K562 (cell line): ENCODE measurements around the gene HBM. TPM values are rescaled to one million over a fixed set of nuclear protein-coding genes. Genes with fewer than 3 reads are reported as not detected.

Experiments
- ATF1 ChIP-seq, 2 experiments: fragments of 450-650 bp in 1 of 2; IDR thresholded peaks; 2 replicates each; pipeline ENCODE4 v1.6.1; 2016; ENCODE audit warnings: missing compliant biosample characterization in 1 of 2, missing genetic modification characterization in 1 of 2
- ATF4 ChIP-seq: fragments of 450-650 bp; formaldehyde crosslinking; IDR thresholded peaks from 2 replicates; pipeline ENCODE4 v1.4.0; 2022; ENCODE audit warnings: mild to moderate bottlenecking, moderate library complexity
- DLX4 ChIP-seq: fragments of 250-450 bp; sonication (Bioruptor Pico); IDR thresholded peaks from 2 replicates; pipeline ENCODE4 v1.6.1; 2021; ENCODE audit warnings: mild to moderate bottlenecking
- MAZ ChIP-seq, 2 experiments: fragments of 450-650 bp in 1 of 2; sonication (generic) in 1 of 2; formaldehyde crosslinking; IDR thresholded peaks in 1 of 2; conservative IDR thresholded peaks in 1 of 2; 2 replicates each; pipeline versions ENCODE4 v1.4.0 to v1.5.0; 2020; ENCODE audit warnings: mild to moderate bottlenecking in 1 of 2, missing genetic modification reagents in 1 of 2
- RAD51 ChIP-seq: fragments of 450-650 bp; IDR thresholded peaks from 2 replicates; pipeline ENCODE4 v1.7.1; 2016; ENCODE audit warnings: low read depth, mild to moderate bottlenecking, borderline replicate concordance
- TFAP4 ChIP-seq: sonication (generic); formaldehyde crosslinking; IDR thresholded peaks from 2 replicates; pipeline ENCODE4 v1.8.0; 2022; ENCODE audit warnings: missing genetic modification reagents, mild to moderate bottlenecking, moderate library complexity, borderline replicate concordance
- ZBTB9 ChIP-seq: fragments of 450-650 bp; formaldehyde crosslinking; IDR thresholded peaks from 2 replicates; pipeline ENCODE4 v1.4.0; 2020; ENCODE audit warnings: mild to moderate bottlenecking, moderate library complexity
- ZFP91 ChIP-seq: sonication (generic); formaldehyde crosslinking; IDR thresholded peaks from 2 replicates; pipeline ENCODE4 v1.8.0; 2022; ENCODE audit warnings: mild to moderate bottlenecking, missing genetic modification reagents
- ZNF24 ChIP-seq: fragments of 450-650 bp; IDR thresholded peaks from 2 replicates; pipeline ENCODE4 v1.6.1; 2016
- ZNF592 ChIP-seq: fragments of 450-650 bp; IDR thresholded peaks from 2 replicates; pipeline ENCODE4 v1.6.1; 2017; ENCODE audit warnings: antibody characterized with exemption, mild to moderate bottlenecking
- ZNF740 ChIP-seq, 3 experiments: fragments of 200-800 bp in 1 of 3; sonication (Bioruptor generic) in 1 of 3; sonication (generic) in 1 of 3; formaldehyde crosslinking in 1 of 3; IDR thresholded peaks; 2 replicates each; pipeline versions ENCODE4 v1.6.1 to v1.8.0; 2016 to 2022; ENCODE audit warnings: mild to moderate bottlenecking in 2 of 3, missing compliant biosample characterization in 2 of 3, missing genetic modification characterization in 2 of 3, missing genetic modification reagents in 1 of 3
- polyA plus RNA-seq, 8 experiments: library from polyadenylated mRNA; depleted of rRNA in 4 of 8; stranded (reverse) in 5 of 8; unstranded in 3 of 8; fragments of >200 nt; fragmentation: Nextera tagmentation in 2 of 8; fragmentation: Illumina TruSeq in 1 of 8; extraction: Ambion mirVana in 2 of 8; extraction: Trizol in 1 of 8; gene quantifications; 2 replicates each; pipeline versions ENCODE4 v1.2.1 to v1.2.3, GENCODE V29; 2011 to 2014; ENCODE audit warnings: inconsistent platforms in 1 of 8, missing spikeins in 1 of 8
- total RNA-seq, 7 experiments: library from RNA; depleted of rRNA in 6 of 7; stranded (reverse); fragments of >200 nt in 6 of 7; fragmentation: Illumina TruSeq in 2 of 7; extraction: Trizol in 2 of 7; gene quantifications; 2 replicates each; pipeline versions ENCODE4 v1.2.1 to v1.2.3, GENCODE V29; 2011 to 2021; ENCODE audit warnings: low replicate concordance in 1 of 7

HBM gene
- total and polyA plus RNA-seq, 9 of the 15 experiments (the other 6 are each of a cell fraction or from before 2014, with no cell fraction given) = not detected

- 0 out of 2 replicates have a peak, but pooled peaks have one; percentile 22 for TF ChIP-seq ZNF592
- TF ChIP-seq RAD51 = no peak
- TF ChIP-seq TFAP4 = peak; percentile 29; the same call in 1 of the 2 replicates
- TF ChIP-seq ZNF740 (CRISPR knock-in tag; IDR thresholded peaks at IDR 0.05) = peak; percentile 34; the same call in 1 of the 2 replicates
- no peak for TF ChIP-seq ZNF740 (tag; IDR thresholded peaks at IDR 0.05)
- no peak for TF ChIP-seq ATF1 (CRISPR knock-in tag; IDR thresholded peaks at IDR 0.05)
- peak; percentile 54; the same call in 1 of the 2 replicates for TF ChIP-seq ATF1 (tag; IDR thresholded peaks at IDR 0.05)
- no peak for TF ChIP-seq ZNF24
- 0 out of 2 replicates have a peak, but pooled peaks have one; percentile 10 for TF ChIP-seq ATF4 (CRISPR knock-in tag)
- peak; percentile 53; the same call in 1 of the 2 replicates for TF ChIP-seq ZBTB9 (CRISPR knock-in tag)
- no peak for TF ChIP-seq ZFP91 (CRISPR knock-in tag)
- peak; percentile 47 to 70; a peak in 2 of 4 replicates for TF ChIP-seq MAZ (CRISPR knock-in tag; conservative IDR thresholded peaks at IDR 0.05 in 1 of 2, IDR thresholded peaks at IDR 0.05 in 1 of 2)
- no peak for TF ChIP-seq DLX4
Measured at GRCh38 chr16:154217-155030, 11.4 kb upstream of the HBM start (continued).
